HG03442 (cell line): Measurements from ENCODE around the gene PARP8.

Experiments used
- ATAC-seq: cut with Tn5 transposase; IDR thresholded peaks from one replicate; pipeline ENCODE4 v1.9.1; 2021; ENCODE audit warnings: mild to moderate bottlenecking, moderate library complexity; ENCODE audit not compliant: unreplicated experiment

The PARP8 gene

DNA sequence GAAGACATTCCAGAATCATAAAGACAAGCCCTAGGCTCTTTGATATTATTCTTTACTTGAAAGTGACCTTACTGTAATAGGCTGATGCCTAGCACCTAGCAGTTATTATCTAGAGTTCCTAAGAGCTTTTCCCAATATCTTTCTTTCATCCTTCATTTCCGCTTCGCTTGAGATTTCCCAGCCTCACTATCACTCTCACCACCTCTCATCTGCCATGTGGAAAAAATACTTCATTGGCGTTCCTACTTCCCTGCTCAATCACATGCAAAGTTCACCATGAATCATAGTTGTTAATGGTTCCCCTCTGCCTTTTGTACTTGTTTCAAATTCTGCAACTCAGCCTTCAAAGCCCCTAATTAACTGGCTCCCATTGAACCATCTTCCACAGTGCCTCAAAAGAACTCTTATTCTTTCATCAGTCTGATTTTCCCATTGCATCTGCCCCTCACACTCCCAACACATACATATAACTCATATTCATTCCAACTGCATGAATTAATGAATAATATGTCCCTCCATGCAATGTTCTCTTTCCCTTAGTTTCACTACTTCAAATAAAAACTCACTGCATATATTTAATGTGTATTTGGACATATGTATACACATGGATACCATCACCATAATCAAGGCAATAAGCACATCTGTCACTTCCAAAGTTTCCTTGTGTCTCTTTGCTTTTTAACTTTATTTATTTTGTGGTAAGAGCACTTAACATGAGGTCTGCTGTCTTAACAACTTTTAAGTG lies 221.6 kb downstream of the PARP8 start:
- no peak for ATAC-seq

DNA sequence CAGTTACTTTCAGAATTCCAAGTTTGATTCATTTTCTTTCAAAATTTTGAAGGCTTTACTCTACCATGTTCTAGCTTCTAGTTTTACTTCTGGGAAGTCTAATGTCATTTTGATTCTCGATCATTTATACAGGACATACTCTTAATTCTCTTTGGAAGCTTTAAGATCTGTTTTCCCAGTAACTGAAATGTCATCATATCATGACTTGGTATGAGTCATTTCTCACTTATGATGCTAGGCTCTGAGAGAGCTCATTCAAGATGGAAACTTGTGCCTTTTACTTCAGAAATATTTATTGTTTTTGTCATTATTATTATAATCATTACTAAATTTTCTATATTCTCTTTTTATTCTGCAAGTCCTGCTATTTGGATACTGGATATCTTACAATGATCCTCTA lies 222.3 kb downstream of the PARP8 start:
- ATAC-seq: no peak

- ATAC-seq: no peak
Observed at GRCh38 chr5:50889790-50890189, 223.4 kb downstream of the PARP8 start.
